Uterus (tissue), 4 donors: ENCODE results near the gene GFER. TPM values are rescaled to one million over a fixed set of nuclear protein-coding genes. Genes with fewer than 3 reads are reported as not detected.

ENCODE experiments used
- DNase-seq, 2 donors: peaks; one replicate each; pipeline ENCODE4 v3.0.0-alpha.2; 2019 to 2020
- H3K27ac ChIP-seq, 2 donors: fragments of 200-600 bp; sonication (generic); 1 replicate in 1 of 2; 2 replicates in 1 of 2; pipeline ENCODE4 v1.5.1; 2016 to 2018
- H3K27me3 ChIP-seq, 2 donors: fragments of 200-600 bp; sonication (generic); one replicate each; pipeline ENCODE4 v1.5.1; 2018 to 2019; ENCODE audit warnings: control low read depth in 1 of 2
- H3K36me3 ChIP-seq, 2 donors: fragments of 200-600 bp; sonication (generic); one replicate each; pipeline ENCODE4 v1.5.1; 2019; ENCODE audit warnings: control low read depth in 1 of 2
- H3K4me1 ChIP-seq, 2 donors: fragments of 200-600 bp; sonication (generic); one replicate each; pipeline ENCODE4 v1.5.1; 2018 to 2019; ENCODE audit warnings: control low read depth in 1 of 2
- H3K4me3 ChIP-seq, 2 donors: fragments of 200-600 bp; sonication (generic); 1 replicate in 1 of 2; 2 replicates in 1 of 2; pipeline ENCODE4 v1.5.1; 2018 to 2019; ENCODE audit warnings: mild to moderate bottlenecking in 1 of 2
- H3K9me3 ChIP-seq, 2 donors: fragments of 200-600 bp; sonication (generic); one replicate each; pipeline ENCODE4 v1.5.1; 2019; ENCODE audit warnings: control low read depth in 1 of 2
- POLR2A ChIP-seq, 2 donors: fragments of 450-650 bp; IDR thresholded peaks; one replicate each; pipeline ENCODE4 v1.6.1; 2016; ENCODE audit warnings: antibody characterized with exemption in 2 of 2, mild to moderate bottlenecking in 1 of 2, moderate library complexity in 1 of 2
- intact Hi-C: fragments of 100-400 bp; cut with DNase I; formaldehyde crosslinking; loops from one replicate; pipeline ENCODE4 v1.15.1; 2023; ENCODE audit warnings: low total_unique reads
- total RNA-seq, 4 donors: library from RNA; depleted of rRNA in 3 of 4; stranded (reverse); fragments of >200 nt in 3 of 4; gene quantifications; one replicate each; pipeline versions ENCODE4 v1.1.0 to v1.2.4, GENCODE V29; 2014 to 2023
- TF ChIP-seq, protein P1 (sequence below), 4 experiments: fragments of 200-600 bp in 2 of 4; fragments of 450-650 bp in 2 of 4; sonication (generic) in 2 of 4; IDR thresholded peaks; one replicate each; pipeline ENCODE4 v1.5.1; 2016 to 2019; ENCODE audit warnings: antibody characterized with exemption in 4 of 4, mild to moderate bottlenecking in 2 of 4, moderate library complexity in 1 of 4
- donor health status: DM: yes; HTN: yes; CAD: no.

GFER gene
- total RNA-seq, 4 donors from 2014 or later, result 2.6 to 20.8 (median 6.6) TPM

DNA sequence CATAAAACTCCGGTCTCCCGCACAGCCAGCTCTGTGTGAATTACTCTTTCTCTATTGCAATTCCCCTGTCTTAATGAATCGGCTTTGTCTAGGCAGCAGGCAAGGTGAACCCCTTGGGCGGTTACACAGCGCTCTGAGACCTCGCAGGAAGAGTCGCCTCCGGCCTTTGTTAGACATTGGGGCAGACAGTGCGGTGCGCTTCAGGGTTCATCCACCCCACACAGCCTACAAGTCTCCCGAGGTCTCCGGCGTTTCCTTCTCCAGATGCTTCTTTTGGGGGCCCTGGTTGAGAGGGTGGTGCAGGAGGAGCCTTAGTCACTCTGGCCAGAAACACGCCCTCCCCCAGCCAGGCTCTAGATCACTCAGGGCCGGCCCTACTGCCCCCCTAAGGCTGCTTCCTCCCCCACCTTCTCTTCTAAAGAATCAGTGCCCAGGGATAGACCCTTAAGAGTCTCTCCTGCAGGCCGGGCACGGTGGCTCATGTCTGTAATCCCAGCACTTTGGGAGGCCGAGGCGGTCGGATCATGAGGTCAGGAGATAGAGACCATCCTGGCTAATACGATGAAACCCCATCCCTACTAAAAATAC lies 39.3 kb upstream of the GFER start:
- Histone ChIP-seq H3K4me1 (peaks cover 0 to 5% of the 10 kb centered on the region in 2 donors), H3K9me3 (no peaks in the 10 kb centered on the region), H3K36me3 (no peaks in the 10 kb centered on the region), H3K4me3 (no peak overlapping the region), H3K27me3 (no peaks in the 10 kb centered on the region), H3K27ac (no peak overlapping the region)
- TF ChIP-seq, protein P1, sequence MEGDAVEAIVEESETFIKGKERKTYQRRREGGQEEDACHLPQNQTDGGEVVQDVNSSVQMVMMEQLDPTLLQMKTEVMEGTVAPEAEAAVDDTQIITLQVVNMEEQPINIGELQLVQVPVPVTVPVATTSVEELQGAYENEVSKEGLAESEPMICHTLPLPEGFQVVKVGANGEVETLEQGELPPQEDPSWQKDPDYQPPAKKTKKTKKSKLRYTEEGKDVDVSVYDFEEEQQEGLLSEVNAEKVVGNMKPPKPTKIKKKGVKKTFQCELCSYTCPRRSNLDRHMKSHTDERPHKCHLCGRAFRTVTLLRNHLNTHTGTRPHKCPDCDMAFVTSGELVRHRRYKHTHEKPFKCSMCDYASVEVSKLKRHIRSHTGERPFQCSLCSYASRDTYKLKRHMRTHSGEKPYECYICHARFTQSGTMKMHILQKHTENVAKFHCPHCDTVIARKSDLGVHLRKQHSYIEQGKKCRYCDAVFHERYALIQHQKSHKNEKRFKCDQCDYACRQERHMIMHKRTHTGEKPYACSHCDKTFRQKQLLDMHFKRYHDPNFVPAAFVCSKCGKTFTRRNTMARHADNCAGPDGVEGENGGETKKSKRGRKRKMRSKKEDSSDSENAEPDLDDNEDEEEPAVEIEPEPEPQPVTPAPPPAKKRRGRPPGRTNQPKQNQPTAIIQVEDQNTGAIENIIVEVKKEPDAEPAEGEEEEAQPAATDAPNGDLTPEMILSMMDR (IDR thresholded peaks at IDR 0.05), result no peak
- TF ChIP-seq POLR2A (IDR thresholded peaks at IDR 0.05), result no peak
- intact Hi-C loops, result no loop called here
- no peak for DNase-seq

DNA sequence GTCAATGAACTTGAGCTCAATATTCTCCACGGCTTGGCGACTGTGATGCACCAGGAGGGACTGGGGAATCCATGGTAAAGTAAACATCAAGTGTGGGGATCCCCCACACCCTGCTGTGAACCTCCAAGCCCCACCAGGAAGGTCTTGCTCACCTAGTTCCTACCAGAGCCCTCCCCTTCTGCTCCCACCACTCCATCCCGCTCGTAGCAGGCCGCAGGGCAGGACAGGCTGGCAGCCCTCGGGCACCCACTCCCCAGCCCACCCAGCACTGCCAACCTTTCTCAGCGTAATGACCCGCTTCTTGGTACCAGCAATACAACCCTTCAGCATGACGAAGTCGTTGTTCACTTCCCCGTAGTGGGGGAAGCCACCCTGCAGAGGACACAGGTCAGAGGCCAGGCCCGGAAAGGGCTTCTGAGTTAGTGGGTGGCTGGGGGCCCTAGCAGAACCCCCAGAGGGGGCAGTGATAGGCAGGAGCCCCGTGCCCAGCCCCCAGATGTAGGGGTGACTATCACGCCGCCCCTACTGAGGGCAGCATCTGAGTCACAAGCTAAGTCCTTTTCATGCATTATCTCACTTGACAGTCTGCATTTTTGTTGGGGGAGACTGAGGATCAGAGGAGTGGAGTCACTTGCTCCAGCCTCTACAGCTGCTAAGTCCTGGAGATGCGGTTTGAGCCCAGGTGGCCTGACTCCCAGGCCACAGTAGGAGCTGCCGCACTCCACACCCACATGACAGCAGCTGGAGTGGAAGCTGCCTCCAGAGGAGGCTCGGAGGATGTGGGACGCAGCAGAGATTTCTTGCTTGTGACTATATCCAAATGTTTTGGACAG lies 38.2 kb upstream of the GFER start:
- intact Hi-C loops, result no loop called here
- no peaks in the 10 kb centered on the region for H3K9me3 ChIP-seq

DNA sequence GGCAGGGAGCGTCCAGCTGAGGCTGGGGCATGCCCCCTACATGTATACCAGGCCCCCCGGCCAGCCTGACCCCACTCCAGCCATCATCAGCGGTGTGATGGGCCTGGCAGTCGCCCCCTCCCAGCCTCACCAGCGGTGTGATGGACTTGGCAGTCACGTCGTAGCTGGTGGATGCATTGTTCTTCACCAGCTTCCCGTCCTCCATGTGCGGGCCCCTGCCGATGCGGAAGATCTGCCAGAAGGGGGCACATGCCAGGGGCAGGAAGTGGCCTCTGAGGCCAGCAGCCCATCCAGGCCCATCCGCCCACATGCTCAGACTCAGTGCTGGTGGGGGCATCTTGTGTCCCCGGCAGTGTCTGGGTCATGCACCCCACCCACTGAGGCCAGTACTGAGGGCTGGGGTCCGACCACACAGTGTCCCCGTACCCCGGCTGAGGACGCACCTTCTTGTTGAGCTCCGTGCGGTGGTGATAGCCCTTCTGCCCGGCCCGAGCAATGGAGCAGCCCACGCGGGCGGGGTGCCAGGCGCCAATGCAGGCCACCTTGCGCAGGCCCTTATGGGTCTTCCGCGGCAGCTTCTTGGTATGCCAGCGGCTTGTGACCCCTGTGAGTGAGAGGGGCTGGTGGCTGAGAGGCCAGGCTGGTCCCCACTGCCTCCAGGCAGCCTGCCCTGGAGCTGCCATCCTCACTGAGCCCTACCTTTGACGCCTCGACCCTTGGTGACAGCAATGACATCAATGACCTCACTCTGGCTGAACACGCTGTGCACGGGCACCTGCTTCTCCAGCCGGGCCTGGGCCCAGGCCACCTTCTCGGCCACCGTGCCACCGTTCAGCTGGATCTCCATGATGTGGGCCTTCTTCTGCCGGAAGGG lies 37.3 kb upstream of the GFER start:
- H3K36me3 ChIP-seq, result no peaks in the 10 kb centered on the region
- TF ChIP-seq, protein P1 (IDR thresholded peaks at IDR 0.05), result no peak
- TF ChIP-seq POLR2A (IDR thresholded peaks at IDR 0.05), result no peak
- peaks cover 0 to 2% of the 10 kb centered on the region in 2 donors for H3K4me1 ChIP-seq
- no peak overlapping the region for H3K4me3 ChIP-seq
- H3K9me3 ChIP-seq, result no peaks in the 10 kb centered on the region
- DNase-seq, result no peak
- no peaks in the 10 kb centered on the region for H3K27me3 ChIP-seq
- no peak overlapping the region for H3K27ac ChIP-seq
- intact Hi-C loops, result no loop called here

More for the DNA sequence above, 38.2 kb upstream of the GFER start:
- no peak overlapping the region for H3K27ac ChIP-seq
- H3K4me3 ChIP-seq, result no peak overlapping the region
- TF ChIP-seq POLR2A (IDR thresholded peaks at IDR 0.05), result no peak
- TF ChIP-seq, protein P1 (IDR thresholded peaks at IDR 0.05), result no peak
- no peak for DNase-seq
- no peaks in the 10 kb centered on the region for H3K27me3 ChIP-seq
- no peaks in the 10 kb centered on the region for H3K36me3 ChIP-seq
- H3K4me1 ChIP-seq, result peaks cover 0 to 5% of the 10 kb centered on the region in 2 donors

DNA sequence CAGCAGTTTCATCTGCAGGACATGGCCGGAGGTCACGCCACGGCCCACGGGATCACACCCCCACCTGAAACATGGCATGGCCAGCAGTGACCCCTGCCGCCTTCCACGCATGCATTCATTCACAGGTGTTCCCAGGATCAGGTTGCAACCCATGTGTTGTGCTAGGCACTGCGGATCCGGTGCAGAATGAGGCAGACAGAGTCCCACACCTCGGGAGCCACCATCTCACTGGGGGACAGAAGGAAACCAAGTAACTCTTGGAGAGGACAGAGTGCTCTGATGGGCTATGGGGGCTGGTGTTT lies 36.7 kb upstream of the GFER start:
- H3K36me3 ChIP-seq, result no peaks in the 10 kb centered on the region
- intact Hi-C loops, result no loop called here
- no peak for TF ChIP-seq POLR2A (IDR thresholded peaks at IDR 0.05)
- TF ChIP-seq, protein P1 (IDR thresholded peaks at IDR 0.05), result no peak

More for the DNA sequence above, 36.7 kb upstream of the GFER start:
- DNase-seq, result no peak
- Histone ChIP-seq H3K27me3 (no peaks in the 10 kb centered on the region), H3K4me1 (no peaks in the 10 kb centered on the region), H3K27ac (no peak overlapping the region), H3K9me3 (no peaks in the 10 kb centered on the region), H3K4me3 (no peak overlapping the region)
